HG02981 (cell line): Measurements from ENCODE around the gene PLCL1.
"Not testable (repeated sequence)": the region's sequence is repeated elsewhere in the genome, so short reads cannot be mapped to it uniquely, and the experiment has no call there.

Source experiments
- ATAC-seq: cut with Tn5 transposase; IDR thresholded peaks from one replicate; pipeline ENCODE4 v1.9.1; 2021; ENCODE audit warnings: mild to moderate bottlenecking, moderate library complexity; ENCODE audit not compliant: unreplicated experiment

PLCL1 gene

DNA sequence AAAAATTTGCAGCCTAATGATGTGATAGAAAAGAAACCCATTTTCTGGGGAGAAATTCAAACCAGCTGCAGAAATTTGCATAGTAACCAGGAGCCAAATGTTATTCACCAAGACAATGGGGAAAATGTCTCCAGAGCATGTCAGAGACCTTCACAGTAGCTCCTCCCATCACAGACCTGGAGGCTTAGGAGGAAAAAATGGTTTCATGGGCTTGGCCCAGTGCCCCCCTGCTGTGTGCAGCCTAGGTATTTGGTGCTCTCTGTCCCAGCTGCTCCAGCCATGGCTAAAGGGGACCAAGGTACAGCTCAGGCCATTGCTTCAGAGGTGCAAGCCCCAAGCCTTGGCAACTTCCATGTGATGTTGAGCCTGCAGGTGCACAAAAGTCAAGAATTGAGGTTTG lies 352.9 kb downstream of the PLCL1 start:
- ATAC-seq: no peak

GRCh38 chr2:198161151-198161550 lies 356.8 kb downstream of the PLCL1 start:
- no peak for ATAC-seq

- no peak for ATAC-seq
Measured at GRCh38 chr2:198162276-198162675, 357.9 kb downstream of the PLCL1 start.

GRCh38 chr2:198164843-198165242 lies 360.4 kb downstream of the PLCL1 start:
- ATAC-seq: no peak

DNA sequence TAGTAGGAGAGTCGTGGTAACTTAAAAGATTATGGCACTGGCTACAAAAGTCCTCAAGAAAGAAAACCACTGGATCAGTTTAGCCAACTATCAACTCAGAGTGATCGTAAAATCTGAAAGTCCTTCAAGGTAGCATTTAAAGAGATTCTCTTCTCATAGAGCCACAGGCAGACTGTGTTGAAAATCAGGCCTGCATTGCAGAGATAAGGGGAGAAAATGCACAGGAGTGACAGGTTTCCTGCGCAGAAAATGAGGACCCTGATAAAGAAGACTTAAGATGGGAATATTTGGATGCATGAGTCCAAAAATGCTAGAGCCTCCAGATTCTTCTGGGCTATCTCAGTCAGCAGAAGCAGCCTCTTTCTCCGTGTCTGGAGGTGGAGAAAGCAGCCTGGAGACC lies 360.9 kb downstream of the PLCL1 start:
- no peak for ATAC-seq

GRCh38 chr2:198167346-198167745 lies 363.0 kb downstream of the PLCL1 start:
- no peak for ATAC-seq

- ATAC-seq: no peak
Measured at GRCh38 chr2:198168651-198169050, 364.3 kb downstream of the PLCL1 start.

- ATAC-seq: no peak
Measured at GRCh38 chr2:198173242-198173641, 368.8 kb downstream of the PLCL1 start.

DNA sequence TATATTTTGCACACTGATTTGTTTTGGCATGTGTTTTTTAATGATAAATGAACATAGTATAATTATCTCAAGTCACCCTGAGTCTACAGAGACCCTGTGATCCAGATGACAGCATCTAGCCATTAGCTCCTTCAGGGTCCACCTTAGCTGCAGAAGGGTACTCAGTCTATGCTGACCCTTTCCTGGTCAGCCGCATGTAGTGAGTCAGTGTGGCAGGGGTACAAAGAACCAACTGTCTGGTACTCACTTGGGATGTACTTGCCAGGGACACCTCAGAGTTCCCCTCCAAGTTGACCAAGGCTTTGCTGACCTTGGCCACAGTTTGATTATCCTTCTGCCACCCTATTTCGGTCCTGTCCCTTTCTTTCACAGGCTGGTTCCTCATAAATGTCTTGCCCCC lies 369.5 kb downstream of the PLCL1 start:
- no peak for ATAC-seq

GRCh38 chr2:198175271-198175670 lies 370.9 kb downstream of the PLCL1 start:
- ATAC-seq: no peak

GRCh38 chr2:198177040-198177439 lies 372.6 kb downstream of the PLCL1 start:
- no peak for ATAC-seq

GRCh38 chr2:198178766-198179165 lies 374.4 kb downstream of the PLCL1 start:
- no peak for ATAC-seq

GRCh38 chr2:198186257-198186656 lies 381.9 kb downstream of the PLCL1 start:
- ATAC-seq: no peak

GRCh38 chr2:198187841-198188240 lies 383.4 kb downstream of the PLCL1 start:
- ATAC-seq: no peak

DNA sequence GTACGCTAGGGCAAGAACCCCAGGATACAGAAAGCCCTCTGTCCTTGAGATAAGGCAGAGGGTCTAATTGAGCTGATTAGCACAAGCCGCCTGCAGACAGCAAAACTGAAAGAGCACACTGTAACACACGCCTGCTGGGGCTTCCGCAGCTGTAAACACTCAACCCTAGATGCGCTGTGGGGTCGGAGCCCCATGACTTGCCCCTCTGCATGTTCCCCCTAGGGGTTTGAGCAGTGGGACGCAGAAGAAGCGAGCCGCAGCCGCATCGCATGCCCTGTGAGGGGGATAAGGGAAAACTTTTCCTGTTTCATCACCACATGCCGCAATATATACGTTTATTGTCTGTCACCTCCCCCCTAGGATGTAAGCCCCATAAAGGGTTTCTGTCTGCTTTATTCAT lies 384.6 kb downstream of the PLCL1 start:
- ATAC-seq: no peak

- no peak for ATAC-seq
Measured at GRCh38 chr2:198191651-198192050, 387.3 kb downstream of the PLCL1 start.

GRCh38 chr2:198196556-198196955 lies 392.2 kb downstream of the PLCL1 start:
- not testable (repeated sequence) for ATAC-seq
